IPS-11a (cell line): ENCODE data around the gene MRPS35.
A peak's percentile ranks its signal among the peaks of the same experiment; 100 is the strongest.

Experiments
- H3K4me3 ChIP-seq: one replicate; pipeline ENCODE4 v1.5.1; 2013; ENCODE audit warnings: low read depth, low read length, control low read depth

Gene MRPS35

DNA sequence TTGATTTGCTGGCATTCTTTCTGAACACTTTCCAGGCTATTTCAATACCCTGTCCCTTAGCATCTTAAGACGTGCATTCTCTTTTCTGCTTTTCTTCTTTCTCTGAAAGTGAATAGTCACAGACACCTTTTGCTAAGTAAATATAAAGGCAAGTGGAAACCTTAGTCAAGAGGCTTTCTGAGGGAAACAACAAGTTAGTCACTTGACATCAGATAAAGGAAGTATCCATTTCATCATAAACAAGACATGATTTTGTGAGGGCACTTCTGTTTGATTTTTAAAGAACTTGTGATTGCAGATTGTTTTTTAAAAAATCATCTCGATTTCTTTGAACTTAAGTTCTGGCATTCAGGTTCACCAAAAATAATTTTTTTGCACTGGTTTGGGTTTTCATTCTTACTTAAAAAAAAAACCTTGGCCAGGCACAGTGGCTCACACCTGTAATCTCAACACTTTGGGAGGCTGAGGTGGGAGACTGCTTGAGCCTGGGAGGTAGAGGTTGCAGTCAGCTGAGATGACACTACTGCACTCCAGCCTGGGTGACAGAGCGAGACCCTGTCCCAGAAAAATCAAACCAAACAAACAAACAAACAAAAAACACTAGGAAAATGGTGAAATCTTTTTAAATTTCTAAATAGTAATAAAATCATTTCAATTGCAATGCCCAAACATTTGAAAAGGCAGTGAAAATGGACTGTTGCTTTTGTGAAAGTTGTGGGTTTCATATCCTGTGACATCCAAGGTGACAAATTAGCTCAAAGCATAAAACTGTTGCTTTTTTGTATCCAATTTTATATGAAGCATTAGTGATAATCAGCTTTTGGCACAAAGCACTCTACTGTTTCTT, 61.1 kb downstream of the MRPS35 start:
- no peak overlapping the region for H3K4me3 ChIP-seq

DNA sequence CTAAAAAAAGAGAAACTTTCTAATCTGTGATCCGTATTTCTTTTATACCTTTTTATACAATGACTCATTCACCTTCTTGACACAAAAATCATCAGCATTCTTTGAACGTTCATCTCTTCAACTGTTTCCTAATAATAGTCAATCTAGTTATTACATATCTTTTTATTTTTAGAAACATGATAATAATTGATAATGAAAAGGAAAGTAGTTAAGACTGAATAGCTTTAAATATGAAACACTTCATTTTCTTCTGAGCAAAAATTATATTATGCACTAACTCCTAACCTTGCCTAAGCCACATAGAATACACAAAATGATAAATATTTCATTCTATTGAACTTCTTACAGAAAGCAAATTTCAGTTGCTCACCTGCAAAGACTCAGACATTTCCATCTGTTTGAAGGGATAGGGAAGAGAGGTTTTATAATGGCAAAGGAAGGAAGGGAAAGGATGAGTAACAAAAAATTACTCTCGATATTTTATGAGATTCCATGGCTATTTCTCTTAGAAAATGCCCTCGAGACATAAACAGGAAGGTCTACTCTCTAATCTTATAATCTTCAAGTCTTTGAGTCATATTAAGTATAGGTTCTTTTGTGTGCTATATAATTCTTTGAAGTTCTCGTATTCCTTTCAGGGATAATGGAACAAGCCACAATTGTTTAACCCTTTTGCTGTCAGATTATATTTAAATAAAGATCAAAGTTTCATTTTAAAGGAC, 61.9 kb downstream of the MRPS35 start:
- no peak overlapping the region for H3K4me3 ChIP-seq

DNA sequence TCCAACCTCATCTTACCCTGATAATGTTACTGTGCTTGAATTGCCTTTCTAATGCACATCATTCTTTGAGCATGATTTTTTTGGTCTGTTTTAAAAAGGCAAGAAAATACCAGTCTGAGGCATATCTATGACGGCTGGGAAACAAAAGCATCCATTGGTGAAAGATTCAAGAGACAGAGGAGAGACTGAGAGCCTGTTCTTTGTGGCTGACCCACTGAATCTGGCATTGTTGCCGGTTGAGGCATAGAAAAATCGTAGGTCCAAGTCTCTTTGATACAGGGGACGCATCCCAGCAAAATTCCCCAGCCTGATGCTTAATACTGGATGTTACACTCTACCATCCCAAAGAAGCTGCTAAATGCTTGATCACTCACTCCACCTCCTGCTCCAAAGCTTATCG, 66.5 kb downstream of the MRPS35 start:
- no peak overlapping the region for H3K4me3 ChIP-seq

DNA sequence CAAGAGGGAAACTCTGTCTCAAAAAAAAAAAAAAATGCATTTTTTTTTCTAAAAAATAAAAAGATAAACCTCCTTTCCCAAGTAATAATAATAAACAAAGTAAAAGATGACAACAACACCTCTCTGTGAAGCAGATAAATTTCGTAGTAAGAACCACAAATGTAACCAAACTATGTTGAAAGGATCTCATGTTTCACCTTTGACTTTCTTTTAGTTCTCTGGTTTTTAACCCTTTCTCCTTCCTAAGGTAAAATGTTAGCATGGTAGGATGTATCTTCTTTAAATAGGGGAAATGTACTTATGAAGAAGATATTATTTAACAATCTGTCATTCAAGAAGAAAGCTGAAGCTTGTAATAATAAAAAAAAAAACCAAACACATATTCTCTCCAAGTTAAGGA, 67.6 kb downstream of the MRPS35 start:
- no peak overlapping the region for H3K4me3 ChIP-seq

DNA sequence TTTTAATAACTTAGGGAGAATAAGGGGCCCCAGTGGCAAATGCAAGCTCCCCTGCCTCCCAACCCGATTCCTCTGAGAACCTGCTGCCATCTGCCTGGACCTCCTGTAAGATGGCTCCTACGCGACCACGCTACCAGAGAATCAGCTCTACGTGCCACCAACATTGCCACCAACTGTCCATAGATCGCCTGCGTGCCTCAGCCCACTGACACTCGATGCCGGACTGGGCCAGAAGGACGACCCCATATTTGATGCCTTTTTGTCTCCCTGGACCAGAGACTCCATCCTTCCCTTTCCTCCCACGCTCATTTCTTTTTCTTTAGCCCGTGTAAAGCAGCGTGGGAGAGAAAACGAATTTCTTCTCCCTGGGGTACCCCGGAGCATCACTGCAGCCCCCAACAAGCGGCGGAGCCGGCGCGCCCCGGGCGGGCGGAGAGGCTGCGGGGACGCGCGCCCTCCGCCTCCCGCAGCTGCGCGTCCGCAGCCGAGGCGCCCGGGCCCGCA, 68.8 kb downstream of the MRPS35 start:
- peak overlapping the region; percentile 85 for H3K4me3 ChIP-seq

DNA sequence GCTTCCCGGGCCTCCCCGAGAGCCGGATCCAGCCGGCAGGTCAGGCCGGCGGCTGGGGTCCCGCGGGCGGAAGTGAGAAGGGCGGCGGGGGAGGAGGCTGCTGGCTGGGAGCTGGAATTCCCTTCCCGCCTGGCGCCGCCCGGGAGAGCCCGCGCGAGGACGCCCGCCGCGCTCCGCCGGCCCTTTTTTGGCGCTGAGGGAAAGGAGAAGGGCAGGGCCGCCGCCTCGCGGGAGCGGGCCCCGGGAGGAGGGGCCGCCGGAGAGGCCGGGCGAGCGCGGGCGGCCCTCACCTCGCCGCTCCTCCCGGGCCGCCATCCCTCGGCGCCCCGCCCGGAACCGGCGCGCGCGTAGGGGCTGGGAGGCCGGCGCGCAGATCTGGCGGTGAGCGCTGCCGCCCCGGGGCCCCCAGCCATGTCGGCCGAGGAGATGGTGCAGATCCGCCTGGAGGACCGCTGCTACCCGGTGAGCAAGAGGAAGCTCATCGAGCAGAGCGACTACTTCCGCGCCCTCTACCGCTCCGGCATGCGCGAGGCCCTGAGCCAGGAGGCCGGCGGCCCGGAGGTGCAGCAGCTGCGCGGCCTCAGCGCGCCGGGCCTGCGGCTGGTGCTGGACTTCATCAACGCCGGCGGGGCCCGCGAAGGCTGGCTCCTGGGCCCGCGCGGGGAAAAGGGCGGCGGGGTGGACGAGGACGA, 69.4 kb downstream of the MRPS35 start, which contains the start of the genes KLHL42 and MANSC4:
TSS of gene KLHL42 (plus strand) at position 314 of the 692 bp plus-strand sequence. CDS start at position 412, 98 bp downstream.
TSS of gene MANSC4 (minus strand) at position 317 of the 692 bp plus-strand sequence. CDS start 8,960 bp downstream, outside the sequence.
- H3K4me3 ChIP-seq = peak within 1 kb of the TSS; percentile 85

DNA sequence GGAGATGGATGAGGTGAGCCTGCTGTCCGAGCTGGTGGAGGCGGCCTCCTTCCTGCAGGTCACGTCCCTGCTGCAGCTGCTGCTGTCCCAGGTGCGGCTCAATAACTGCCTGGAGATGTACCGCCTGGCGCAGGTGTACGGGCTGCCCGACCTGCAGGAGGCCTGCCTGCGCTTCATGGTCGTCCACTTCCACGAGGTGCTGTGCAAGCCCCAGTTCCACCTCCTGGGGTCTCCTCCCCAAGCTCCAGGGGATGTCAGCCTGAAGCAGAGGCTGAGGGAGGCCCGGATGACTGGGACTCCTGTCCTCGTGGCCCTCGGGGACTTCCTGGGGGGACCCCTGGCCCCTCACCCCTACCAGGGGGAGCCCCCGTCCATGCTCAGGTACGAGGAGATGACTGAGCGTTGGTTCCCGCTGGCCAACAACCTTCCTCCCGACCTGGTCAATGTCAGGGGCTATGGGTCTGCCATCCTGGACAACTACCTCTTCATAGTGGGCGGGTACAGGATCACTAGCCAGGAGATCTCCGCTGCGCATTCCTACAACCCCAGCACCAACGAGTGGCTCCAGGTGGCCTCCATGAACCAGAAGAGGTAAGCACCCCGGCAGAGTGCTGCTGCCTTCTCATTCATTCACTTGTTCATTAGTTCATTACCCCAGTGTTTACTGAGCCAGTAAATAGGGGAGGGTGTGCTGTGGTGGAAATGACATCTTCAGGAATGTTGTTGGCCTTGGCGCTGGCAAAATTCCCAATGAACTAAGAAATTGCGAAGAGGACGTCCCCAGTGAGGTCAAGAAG, 70.2 kb downstream of the MRPS35 start:
- peak overlapping the region; percentile 85 for H3K4me3 ChIP-seq

DNA sequence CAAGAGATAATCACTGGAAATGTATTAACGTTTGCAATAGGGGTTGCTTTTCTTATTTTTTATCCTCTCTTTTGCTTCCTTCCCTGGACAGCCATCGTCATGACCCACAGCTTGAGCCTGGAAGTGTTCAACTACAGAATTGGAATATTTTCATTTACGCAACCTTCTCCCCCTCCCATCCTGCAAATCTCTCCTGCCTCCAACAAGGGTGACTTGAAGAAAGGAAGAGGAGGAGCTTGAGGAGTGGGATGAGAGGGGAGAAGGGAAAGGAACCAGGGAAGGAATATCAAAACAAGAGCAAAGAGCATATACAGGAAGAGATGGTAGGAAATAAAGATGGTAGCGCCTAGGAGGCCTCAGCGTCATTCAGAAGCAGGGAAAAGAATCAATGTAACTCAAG, 71.0 kb downstream of the MRPS35 start:
- H3K4me3 ChIP-seq = no peak overlapping the region

DNA sequence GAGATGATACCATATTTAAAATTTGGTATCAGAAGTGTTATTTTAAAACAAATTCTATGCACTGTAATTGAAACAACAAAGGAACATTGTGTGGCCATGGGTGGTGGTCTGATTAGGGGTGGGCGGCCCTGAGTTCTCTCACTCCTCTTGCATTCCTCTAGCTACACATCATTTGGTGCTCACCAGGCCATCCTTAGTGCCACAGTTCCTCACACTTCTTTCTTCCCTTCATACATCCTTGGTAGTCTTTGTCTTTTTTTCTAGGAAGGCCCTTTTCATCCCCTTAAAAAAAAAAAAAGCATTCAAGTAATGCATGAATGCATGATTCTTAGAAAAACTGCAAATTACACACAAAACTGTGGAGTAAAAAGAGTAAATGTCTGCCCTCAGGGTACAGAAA, 71.8 kb downstream of the MRPS35 start:
- no peak overlapping the region for H3K4me3 ChIP-seq

DNA sequence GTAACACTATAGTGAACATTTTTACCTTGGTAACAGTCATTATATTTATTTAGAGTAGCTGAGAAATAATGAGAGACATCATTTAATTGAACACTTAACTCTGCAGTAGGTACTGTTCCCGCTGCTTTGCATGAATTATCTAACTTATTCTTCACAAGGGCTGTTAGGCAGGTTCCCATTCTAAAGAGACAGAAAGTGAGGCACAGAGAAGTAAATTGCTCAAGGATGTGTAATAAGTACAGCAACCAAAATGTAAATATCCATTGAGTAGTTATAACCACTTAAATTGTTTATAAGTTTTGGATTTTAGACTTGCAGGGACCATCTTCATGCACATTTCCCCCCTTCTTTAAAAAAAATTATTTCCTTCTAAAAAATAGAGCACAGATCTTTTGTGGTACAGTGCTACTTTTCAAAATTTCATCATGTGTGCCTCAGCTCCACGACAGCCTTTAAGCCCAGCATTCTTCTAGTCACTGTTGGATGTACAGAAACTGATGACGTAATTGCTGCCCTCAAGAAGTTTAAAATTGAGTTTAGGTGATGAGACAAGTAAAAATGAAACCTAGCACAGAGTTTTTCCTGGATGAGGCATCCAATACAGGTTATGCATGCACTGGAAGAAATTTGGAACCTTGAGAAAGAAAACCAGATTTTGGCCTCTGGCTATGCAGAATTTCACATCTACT, 75.4 kb downstream of the MRPS35 start:
- no peak overlapping the region for H3K4me3 ChIP-seq

DNA sequence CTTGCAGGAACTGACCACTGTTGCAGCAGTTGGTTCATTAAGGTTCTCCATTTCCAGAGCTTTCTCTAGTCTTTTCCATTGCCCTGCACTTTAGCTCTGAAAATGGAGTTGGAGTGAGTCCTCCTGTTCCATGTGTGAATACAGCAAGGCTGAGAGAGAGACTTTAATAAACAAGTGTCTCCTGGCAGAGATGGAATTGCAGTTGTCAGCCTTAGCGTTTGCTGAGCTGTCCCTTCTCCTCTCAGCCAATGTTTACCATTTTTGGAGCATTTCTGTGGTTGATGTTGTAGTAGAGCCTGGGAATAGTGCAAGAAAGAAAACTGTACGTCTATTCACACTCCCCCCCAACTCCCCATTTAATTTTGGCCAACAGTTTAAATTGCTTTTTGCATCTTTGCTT, 76.9 kb downstream of the MRPS35 start:
- H3K4me3 ChIP-seq = no peak overlapping the region

DNA sequence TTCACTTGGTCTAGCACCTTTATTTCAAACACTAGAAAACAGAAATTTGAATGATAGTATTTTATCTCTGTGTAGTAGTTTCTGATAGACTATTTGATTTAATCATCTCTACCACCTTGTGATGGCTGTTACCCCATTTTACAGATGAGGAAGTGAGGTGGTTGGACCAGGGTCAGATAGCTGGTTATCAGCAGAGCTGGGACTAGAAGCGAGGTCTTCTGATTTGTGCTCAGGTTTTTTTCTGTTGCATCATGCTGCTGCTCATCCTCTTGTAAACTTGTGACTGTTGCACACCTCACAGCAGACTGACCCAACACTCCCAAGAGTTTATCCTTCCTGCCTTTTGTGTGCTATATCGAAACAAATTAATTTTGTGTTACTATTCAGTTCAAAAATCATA, 79.5 kb downstream of the MRPS35 start:
- no peak overlapping the region for H3K4me3 ChIP-seq

DNA sequence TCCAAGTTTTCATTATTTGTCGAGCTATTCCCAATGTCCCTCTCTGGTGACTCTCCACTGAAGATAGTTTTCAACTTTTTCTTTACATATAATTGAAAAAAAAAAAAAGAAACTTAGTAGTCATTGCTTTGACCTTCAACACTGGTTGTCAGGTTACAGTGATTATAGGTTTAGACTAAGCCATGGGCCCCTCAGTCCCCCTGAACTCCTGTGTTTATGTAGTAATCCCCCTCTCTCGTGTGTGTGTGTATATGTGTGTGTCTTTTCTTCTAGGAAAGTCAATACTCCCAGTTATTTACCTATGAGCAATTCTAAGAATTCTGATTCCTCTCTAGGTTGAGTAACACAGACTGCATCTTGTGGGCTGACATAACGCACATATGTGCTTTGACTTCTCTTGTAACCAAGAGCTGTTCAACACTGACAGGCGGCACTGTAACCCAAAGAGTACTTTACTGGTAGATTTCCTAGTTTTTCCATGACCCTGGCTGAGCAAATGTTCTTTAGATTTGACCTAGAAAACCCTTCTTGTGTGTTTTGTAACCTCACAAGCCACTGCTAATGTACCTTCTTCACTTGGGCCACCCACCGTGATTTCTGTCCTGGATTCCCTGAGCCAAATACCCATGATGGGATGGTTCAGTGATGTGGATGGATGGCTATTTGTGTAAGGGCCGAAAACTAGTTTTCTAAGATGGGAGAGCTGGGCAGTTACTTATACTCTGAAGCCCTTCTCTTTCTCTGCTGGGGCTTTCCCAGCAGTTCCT, 84.4 kb downstream of the MRPS35 start:
- no peak overlapping the region for H3K4me3 ChIP-seq

DNA sequence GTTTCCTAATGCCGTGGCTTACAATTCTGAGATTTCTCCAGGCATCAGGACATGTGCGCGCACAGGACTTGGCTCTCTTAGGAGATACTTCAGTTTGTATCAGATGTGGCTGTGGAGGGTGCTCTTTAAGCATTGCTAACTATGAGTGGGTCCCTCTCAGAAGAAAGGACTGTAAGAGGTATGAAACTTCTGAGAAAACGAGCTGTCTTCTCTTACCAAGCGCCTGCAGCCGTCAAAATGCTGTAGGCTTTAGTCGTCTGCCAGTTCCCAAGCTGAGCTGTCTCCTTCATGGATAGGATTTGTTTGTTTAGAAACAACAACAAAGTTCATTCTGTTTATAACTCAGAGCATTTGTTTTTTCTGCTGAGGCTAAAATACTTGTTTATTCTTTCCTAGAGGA, 85.5 kb downstream of the MRPS35 start:
- H3K4me3 ChIP-seq = no peak overlapping the region

DNA sequence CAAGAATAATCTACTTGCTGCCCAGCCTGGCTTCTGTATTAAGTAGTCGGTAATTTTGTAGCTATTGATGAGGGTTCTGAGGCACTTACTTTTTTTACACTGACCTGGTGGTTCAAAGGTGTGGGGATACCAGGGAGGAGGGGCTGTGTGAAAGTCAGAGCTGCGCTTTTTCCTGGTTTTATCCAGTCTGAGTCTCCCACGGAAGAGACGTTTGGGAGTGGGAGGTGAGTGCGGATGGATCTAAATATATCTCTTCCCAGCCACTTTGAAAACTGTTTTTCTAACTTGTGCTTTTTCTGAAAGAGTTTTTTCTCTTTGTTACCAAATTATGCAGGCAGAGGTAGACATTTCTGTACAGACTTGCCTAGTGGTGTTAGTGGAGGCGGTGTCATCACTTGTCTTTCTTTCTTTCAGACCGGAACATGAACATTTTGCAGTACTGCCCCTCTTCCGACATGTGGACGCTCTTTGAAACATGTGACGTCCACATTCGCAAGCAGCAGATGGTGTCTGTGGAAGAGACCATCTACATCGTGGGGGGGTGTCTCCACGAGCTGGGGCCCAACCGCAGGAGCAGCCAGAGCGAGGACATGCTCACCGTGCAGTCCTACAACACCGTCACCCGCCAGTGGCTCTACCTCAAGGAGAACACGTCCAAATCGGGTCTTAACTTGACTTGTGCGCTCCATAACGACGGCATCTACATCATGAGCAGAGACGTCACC, 86.8 kb downstream of the MRPS35 start:
- H3K4me3 ChIP-seq = no peak overlapping the region

DNA sequence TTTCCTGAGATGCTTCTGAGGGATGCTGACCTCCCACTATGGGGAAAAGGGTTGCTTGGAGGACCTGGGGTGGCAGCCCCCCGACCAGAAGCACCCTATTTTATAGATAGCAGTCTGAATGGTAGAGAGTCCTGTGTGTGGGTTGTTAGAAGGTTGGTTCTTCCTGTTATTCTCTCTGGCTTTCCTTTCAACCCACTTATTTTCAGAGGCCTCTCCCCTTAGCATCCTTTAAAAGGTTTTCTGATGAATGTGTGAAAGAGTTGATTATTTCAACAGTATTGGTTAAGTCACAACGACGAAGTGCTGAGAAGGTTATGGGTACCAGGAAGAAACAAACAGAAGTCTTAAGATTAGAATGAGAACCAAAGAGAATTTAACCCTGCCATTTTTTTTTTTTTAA, 90.2 kb downstream of the MRPS35 start:
- H3K4me3 ChIP-seq = no peak overlapping the region

DNA sequence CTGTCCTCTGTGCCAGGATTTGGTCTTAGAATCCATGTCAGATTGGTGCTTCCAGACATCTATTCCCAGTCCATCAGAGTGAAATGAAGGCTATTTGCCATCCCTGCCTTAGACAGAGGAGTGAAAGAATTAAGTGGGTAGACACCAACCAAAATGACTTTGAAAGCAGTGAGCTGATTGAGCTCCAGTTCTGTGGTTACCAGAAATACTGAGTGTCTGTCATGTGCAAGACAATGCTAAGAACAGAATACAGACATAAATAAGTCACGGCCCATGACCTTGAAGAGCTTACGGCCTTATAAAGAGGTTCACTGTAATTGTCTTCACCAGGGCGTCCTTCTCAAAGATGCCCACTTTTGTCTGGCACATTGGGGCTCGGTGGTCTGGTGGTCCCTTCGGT, 91.0 kb downstream of the MRPS35 start:
- no peak overlapping the region for H3K4me3 ChIP-seq

DNA sequence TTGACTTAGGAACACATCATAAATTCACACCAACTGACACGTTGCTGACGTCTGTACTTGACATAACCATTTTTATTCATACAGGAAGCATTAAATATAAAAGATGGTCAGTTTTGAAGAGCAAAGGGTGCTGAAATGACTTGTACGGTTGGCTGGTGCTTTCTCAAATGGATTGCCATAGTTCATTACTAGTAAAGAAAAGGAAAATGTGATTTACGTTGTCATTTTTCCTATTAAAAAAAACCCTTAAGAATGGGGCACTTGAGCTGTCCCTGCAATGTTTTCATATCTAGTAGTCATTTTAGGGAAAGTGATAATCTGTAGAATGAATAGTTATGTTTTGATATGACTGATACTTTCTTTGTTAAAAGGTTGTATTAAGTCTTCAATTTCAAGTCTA, 91.9 kb downstream of the MRPS35 start:
- no peak overlapping the region for H3K4me3 ChIP-seq

DNA sequence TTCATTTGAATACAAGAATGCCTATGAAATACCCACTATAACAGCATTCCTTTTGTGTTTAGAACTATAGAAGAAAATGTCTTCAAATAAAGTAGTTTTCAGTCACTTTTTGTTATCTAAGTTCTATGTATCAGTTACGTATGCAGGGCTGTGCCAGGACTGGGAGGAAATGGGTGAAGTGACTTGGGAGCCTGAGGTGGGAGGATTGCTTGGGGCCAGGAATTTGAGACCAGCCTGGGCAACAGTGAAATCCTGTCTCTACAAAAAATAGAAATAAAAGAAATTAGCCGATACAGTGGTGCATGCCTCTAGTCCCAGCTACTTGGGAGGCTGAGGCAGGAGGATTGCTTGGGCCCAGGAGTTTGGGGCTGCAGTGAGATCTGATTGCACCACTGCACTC, 92.3 kb downstream of the MRPS35 start:
- no peak overlapping the region for H3K4me3 ChIP-seq
